H1 (cell line): ENCODE results near the gene MT1G. TPM values are rescaled to one million over a fixed set of nuclear protein-coding genes. Genes with fewer than 3 reads are reported as not detected.

Source experiments
- BRCA1 ChIP-seq: IDR thresholded peaks from 2 replicates; pipeline ENCODE4 v1.6.1; 2012; ENCODE audit warnings: low read depth, low read length, improper control_type of control experiment
- EP300 ChIP-seq, 2 experiments: IDR thresholded peaks; 1 replicate in 1 of 2; 2 replicates in 1 of 2; pipeline ENCODE4 v1.6.1; 2011 to 2012; ENCODE audit warnings: low read depth in 2 of 2, low read length in 2 of 2, mild to moderate bottlenecking in 2 of 2, borderline replicate concordance in 1 of 2, inconsistent platforms in 1 of 2, moderate library complexity in 1 of 2
- HDAC6 ChIP-seq: IDR thresholded peaks from one replicate; pipeline ENCODE4 v1.7.1; 2012; ENCODE audit warnings: low read depth, mild to moderate bottlenecking, inconsistent platforms, low read length, moderate library complexity
- JUN ChIP-seq: IDR thresholded peaks from 2 replicates; pipeline ENCODE4 v1.6.1; 2011; ENCODE audit warnings: low read depth, mild to moderate bottlenecking, improper control_type of control experiment, low read length
- NANOG ChIP-seq: IDR thresholded peaks from 2 replicates; pipeline ENCODE4 v1.6.1; 2011; ENCODE audit warnings: low read length, low read depth, mild to moderate bottlenecking, inconsistent platforms; ENCODE audit not compliant: insufficient read depth, poor library complexity, severe bottlenecking
- NRF1 ChIP-seq: IDR thresholded peaks from 2 replicates; pipeline ENCODE4 v1.6.1; 2011; ENCODE audit warnings: mild to moderate bottlenecking, low read depth, low read length, improper control_type of control experiment
- RBBP5 ChIP-seq: IDR thresholded peaks from 2 replicates; pipeline ENCODE4 v1.7.1; 2012; ENCODE audit warnings: low read depth, mild to moderate bottlenecking, inconsistent platforms, low read length, moderate library complexity, borderline replicate concordance
- SP1 ChIP-seq: IDR thresholded peaks from 2 replicates; pipeline ENCODE4 v1.6.1; 2011; ENCODE audit warnings: low read depth, low read length
- ZNF274 ChIP-seq: IDR thresholded peaks from 2 replicates; pipeline ENCODE4 v1.7.0; 2012; ENCODE audit warnings: low read length, borderline replicate concordance; ENCODE audit errors: extremely low read depth
- polyA plus RNA-seq, 7 experiments: library from polyadenylated mRNA; depleted of rRNA in 3 of 7; stranded (reverse) in 5 of 7; unstranded in 2 of 7; fragments of >200 nt in 5 of 7; fragments of 200-250 nt in 2 of 7; gene quantifications; 1 replicate in 5 of 7; 2 replicates in 1 of 7; 4 replicates in 1 of 7; pipeline versions ENCODE4 v1.2.1 to v1.2.3, GENCODE V29; 2011 to 2013; ENCODE audit warnings: missing spikeins in 2 of 7, mixed read lengths in 2 of 7
- total RNA-seq: library from RNA; stranded (reverse); fragmentation: NEBNext Ultra II Directional; extraction: Animal tissue kit (Norgen Biotek cat#: 25700); gene quantifications from 2 replicates; pipeline ENCODE4 v1.2.1, GENCODE V29; 2021
- TF ChIP-seq, protein P1 (sequence below): fragments of 300-600 bp; sonication (generic); IDR thresholded peaks from 2 replicates; pipeline ENCODE4 v1.7.1; 2012; ENCODE audit warnings: low read length, moderate library complexity, mild to moderate bottlenecking, inconsistent platforms; ENCODE audit not compliant: insufficient replicate concordance

The MT1G gene
- total and polyA plus RNA-seq, 2 of the 8 experiments (the other 6 are each of a cell fraction or from before 2014, with no cell fraction given), result 17.7 to 515 TPM

DNA sequence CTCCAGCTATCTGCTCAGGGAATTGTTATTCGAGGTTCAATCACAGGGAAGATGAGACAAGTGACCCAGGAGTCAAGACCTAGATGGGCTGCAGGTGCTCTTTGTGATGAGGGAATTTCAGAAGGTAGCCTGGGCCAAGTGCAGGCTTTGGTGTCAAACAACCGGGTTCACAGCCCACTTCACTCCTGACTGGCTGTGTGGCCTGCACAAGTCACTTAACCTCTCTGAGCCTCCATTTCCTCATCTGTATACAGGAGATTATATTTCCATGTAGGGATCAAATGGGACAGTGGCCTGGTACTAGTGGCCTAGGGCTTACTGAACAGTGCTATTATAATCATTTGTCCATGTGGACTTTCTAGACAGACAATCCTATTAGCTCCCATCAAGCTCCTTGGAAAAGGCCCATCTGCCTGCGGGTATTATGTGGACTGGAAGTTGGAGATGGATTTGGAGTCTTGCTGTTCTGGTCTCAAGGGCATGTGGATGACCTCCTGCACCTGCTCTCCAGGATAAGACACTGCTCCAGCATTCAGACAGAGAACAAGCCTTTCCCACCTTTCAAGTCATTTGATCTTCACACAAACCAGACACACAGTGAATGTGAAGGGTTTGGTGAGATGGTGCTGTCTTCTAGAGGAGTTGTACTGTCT, 11.3 kb upstream of the MT1G start (continued):
- TF ChIP-seq JUN (no peak), EP300 (IDR thresholded peaks at IDR 0.05; ENCODE audit: borderline replicate concordance in 1 of 2, low read depth in 2 of 2, low read length in 2 of 2) (no peak), BRCA1 (no peak), NRF1 (no peak), NANOG (no peak), SP1 (no peak), RBBP5 (no peak), ZNF274 (no peak), HDAC6 (no peak)
- TF ChIP-seq, protein P1, sequence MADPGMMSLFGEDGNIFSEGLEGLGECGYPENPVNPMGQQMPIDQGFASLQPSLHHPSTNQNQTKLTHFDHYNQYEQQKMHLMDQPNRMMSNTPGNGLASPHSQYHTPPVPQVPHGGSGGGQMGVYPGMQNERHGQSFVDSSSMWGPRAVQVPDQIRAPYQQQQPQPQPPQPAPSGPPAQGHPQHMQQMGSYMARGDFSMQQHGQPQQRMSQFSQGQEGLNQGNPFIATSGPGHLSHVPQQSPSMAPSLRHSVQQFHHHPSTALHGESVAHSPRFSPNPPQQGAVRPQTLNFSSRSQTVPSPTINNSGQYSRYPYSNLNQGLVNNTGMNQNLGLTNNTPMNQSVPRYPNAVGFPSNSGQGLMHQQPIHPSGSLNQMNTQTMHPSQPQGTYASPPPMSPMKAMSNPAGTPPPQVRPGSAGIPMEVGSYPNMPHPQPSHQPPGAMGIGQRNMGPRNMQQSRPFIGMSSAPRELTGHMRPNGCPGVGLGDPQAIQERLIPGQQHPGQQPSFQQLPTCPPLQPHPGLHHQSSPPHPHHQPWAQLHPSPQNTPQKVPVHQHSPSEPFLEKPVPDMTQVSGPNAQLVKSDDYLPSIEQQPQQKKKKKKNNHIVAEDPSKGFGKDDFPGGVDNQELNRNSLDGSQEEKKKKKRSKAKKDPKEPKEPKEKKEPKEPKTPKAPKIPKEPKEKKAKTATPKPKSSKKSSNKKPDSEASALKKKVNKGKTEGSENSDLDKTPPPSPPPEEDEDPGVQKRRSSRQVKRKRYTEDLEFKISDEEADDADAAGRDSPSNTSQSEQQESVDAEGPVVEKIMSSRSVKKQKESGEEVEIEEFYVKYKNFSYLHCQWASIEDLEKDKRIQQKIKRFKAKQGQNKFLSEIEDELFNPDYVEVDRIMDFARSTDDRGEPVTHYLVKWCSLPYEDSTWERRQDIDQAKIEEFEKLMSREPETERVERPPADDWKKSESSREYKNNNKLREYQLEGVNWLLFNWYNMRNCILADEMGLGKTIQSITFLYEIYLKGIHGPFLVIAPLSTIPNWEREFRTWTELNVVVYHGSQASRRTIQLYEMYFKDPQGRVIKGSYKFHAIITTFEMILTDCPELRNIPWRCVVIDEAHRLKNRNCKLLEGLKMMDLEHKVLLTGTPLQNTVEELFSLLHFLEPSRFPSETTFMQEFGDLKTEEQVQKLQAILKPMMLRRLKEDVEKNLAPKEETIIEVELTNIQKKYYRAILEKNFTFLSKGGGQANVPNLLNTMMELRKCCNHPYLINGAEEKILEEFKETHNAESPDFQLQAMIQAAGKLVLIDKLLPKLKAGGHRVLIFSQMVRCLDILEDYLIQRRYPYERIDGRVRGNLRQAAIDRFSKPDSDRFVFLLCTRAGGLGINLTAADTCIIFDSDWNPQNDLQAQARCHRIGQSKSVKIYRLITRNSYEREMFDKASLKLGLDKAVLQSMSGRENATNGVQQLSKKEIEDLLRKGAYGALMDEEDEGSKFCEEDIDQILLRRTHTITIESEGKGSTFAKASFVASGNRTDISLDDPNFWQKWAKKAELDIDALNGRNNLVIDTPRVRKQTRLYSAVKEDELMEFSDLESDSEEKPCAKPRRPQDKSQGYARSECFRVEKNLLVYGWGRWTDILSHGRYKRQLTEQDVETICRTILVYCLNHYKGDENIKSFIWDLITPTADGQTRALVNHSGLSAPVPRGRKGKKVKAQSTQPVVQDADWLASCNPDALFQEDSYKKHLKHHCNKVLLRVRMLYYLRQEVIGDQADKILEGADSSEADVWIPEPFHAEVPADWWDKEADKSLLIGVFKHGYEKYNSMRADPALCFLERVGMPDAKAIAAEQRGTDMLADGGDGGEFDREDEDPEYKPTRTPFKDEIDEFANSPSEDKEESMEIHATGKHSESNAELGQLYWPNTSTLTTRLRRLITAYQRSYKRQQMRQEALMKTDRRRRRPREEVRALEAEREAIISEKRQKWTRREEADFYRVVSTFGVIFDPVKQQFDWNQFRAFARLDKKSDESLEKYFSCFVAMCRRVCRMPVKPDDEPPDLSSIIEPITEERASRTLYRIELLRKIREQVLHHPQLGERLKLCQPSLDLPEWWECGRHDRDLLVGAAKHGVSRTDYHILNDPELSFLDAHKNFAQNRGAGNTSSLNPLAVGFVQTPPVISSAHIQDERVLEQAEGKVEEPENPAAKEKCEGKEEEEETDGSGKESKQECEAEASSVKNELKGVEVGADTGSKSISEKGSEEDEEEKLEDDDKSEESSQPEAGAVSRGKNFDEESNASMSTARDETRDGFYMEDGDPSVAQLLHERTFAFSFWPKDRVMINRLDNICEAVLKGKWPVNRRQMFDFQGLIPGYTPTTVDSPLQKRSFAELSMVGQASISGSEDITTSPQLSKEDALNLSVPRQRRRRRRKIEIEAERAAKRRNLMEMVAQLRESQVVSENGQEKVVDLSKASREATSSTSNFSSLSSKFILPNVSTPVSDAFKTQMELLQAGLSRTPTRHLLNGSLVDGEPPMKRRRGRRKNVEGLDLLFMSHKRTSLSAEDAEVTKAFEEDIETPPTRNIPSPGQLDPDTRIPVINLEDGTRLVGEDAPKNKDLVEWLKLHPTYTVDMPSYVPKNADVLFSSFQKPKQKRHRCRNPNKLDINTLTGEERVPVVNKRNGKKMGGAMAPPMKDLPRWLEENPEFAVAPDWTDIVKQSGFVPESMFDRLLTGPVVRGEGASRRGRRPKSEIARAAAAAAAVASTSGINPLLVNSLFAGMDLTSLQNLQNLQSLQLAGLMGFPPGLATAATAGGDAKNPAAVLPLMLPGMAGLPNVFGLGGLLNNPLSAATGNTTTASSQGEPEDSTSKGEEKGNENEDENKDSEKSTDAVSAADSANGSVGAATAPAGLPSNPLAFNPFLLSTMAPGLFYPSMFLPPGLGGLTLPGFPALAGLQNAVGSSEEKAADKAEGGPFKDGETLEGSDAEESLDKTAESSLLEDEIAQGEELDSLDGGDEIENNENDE, result no peak
